ENCODE measurements around the gene GJA4.
"Not testable (repeated sequence)": the region's sequence is repeated elsewhere in the genome, so short reads cannot be mapped to it uniquely, and the experiment has no call there.

Gene GJA4

GRCh38 chr1:34808051-34808810, 15.4 kb downstream of the GJA4 start:
- no peak overlapping the region for H3K27ac Mint-ChIP-seq (ENCODE audit: low read depth)
- no peaks in the 10 kb centered on the region for H3K4me1 Mint-ChIP-seq
- no peak for ATAC-seq (replicated peaks; ENCODE audit: extremely low read depth, poor library complexity, severe bottlenecking)
- H3K9me3 Mint-ChIP-seq, result peaks cover 6% of the 10 kb centered on the region
- H3K36me3 Mint-ChIP-seq (ENCODE audit: insufficient read depth), result no peaks in the 10 kb centered on the region
- no peak overlapping the region for H3K4me3 Mint-ChIP-seq
- no peaks in the 10 kb centered on the region for H3K27me3 Mint-ChIP-seq
- DNase-seq (ENCODE audit: low spot score in 2 of 2), result no peak

- H3K9me3 Mint-ChIP-seq; ATAC-seq (replicated peaks; ENCODE audit: extremely low read depth, poor library complexity, severe bottlenecking); H3K4me3 Mint-ChIP-seq; H3K4me1 Mint-ChIP-seq; H3K27ac Mint-ChIP-seq (ENCODE audit: low read depth); H3K36me3 Mint-ChIP-seq (ENCODE audit: insufficient read depth); H3K27me3 Mint-ChIP-seq; DNase-seq (ENCODE audit: low spot score in 2 of 2): not testable (repeated sequence)
Measured at GRCh38 chr1:34810781-34811180, 18.0 kb downstream of the GJA4 start.

GRCh38 chr1:34816332-34816731, 23.5 kb downstream of the GJA4 start:
- Mint-ChIP-seq H3K4me3 (no peak overlapping the region), H3K36me3 (ENCODE audit: insufficient read depth) (no peaks in the 10 kb centered on the region), H3K4me1 (no peaks in the 10 kb centered on the region), H3K9me3 (no peaks in the 10 kb centered on the region), H3K27ac (ENCODE audit: low read depth) (no peak overlapping the region), H3K27me3 (no peaks in the 10 kb centered on the region)
- ATAC-seq (replicated peaks; ENCODE audit: extremely low read depth, poor library complexity, severe bottlenecking) (no peak), DNase-seq (ENCODE audit: low spot score in 2 of 2) (no peak)

GRCh38 chr1:34816778-34817177, 24.0 kb downstream of the GJA4 start:
- Mint-ChIP-seq H3K27me3 (no peaks in the 10 kb centered on the region), H3K27ac (ENCODE audit: low read depth) (no peak overlapping the region), H3K4me1 (no peaks in the 10 kb centered on the region), H3K9me3 (no peaks in the 10 kb centered on the region), H3K36me3 (ENCODE audit: insufficient read depth) (no peaks in the 10 kb centered on the region), H3K4me3 (no peak overlapping the region)
- ATAC-seq (replicated peaks; ENCODE audit: extremely low read depth, poor library complexity, severe bottlenecking) (no peak), DNase-seq (ENCODE audit: low spot score in 2 of 2) (no peak)

GRCh38 chr1:34818862-34819261, 26.1 kb downstream of the GJA4 start:
- H3K27me3 Mint-ChIP-seq; H3K36me3 Mint-ChIP-seq (ENCODE audit: insufficient read depth); H3K9me3 Mint-ChIP-seq; ATAC-seq (replicated peaks; ENCODE audit: extremely low read depth, poor library complexity, severe bottlenecking); H3K4me1 Mint-ChIP-seq; H3K4me3 Mint-ChIP-seq; DNase-seq (ENCODE audit: low spot score in 2 of 2); H3K27ac Mint-ChIP-seq (ENCODE audit: low read depth): not testable (repeated sequence)

- ATAC-seq (replicated peaks; ENCODE audit: extremely low read depth, poor library complexity, severe bottlenecking) (no peak), DNase-seq (ENCODE audit: low spot score in 2 of 2) (no peak)
- Mint-ChIP-seq H3K4me3 (no peak overlapping the region), H3K27ac (ENCODE audit: low read depth) (no peak overlapping the region), H3K4me1 (no peaks in the 10 kb centered on the region), H3K27me3 (no peaks in the 10 kb centered on the region), H3K9me3 (peaks cover 6% of the 10 kb centered on the region), H3K36me3 (ENCODE audit: insufficient read depth) (no peaks in the 10 kb centered on the region)
Measured at GRCh38 chr1:34822202-34822601, 29.4 kb downstream of the GJA4 start.

- no peak for DNase-seq (ENCODE audit: low spot score in 2 of 2)
- H3K36me3 Mint-ChIP-seq (ENCODE audit: insufficient read depth), result no peaks in the 10 kb centered on the region
- no peak overlapping the region for H3K4me3 Mint-ChIP-seq
- H3K4me1 Mint-ChIP-seq, result no peaks in the 10 kb centered on the region
- H3K27me3 Mint-ChIP-seq, result no peaks in the 10 kb centered on the region
- H3K27ac Mint-ChIP-seq (ENCODE audit: low read depth), result no peak overlapping the region
- ATAC-seq (replicated peaks; ENCODE audit: extremely low read depth, poor library complexity, severe bottlenecking), result no peak
- peaks cover 6% of the 10 kb centered on the region for H3K9me3 Mint-ChIP-seq
Measured at GRCh38 chr1:34824817-34825454, 32.1 kb downstream of the GJA4 start.

GRCh38 chr1:34825455-34826091, 32.8 kb downstream of the GJA4 start:
- Mint-ChIP-seq H3K27me3 (no peaks in the 10 kb centered on the region), H3K4me3 (no peak overlapping the region), H3K4me1 (no peaks in the 10 kb centered on the region), H3K36me3 (ENCODE audit: insufficient read depth) (no peaks in the 10 kb centered on the region), H3K27ac (ENCODE audit: low read depth) (no peak overlapping the region), H3K9me3 (peaks cover 6% of the 10 kb centered on the region)
- ATAC-seq (replicated peaks; ENCODE audit: extremely low read depth, poor library complexity, severe bottlenecking), result no peak
- no peak for DNase-seq (ENCODE audit: low spot score in 2 of 2)

- no peaks in the 10 kb centered on the region for H3K4me1 Mint-ChIP-seq
- H3K4me3 Mint-ChIP-seq, result no peak overlapping the region
- H3K27ac Mint-ChIP-seq (ENCODE audit: low read depth), result no peak overlapping the region
- DNase-seq (ENCODE audit: low spot score in 2 of 2) (no peak), ATAC-seq (replicated peaks; ENCODE audit: extremely low read depth, poor library complexity, severe bottlenecking) (no peak)
- H3K36me3 Mint-ChIP-seq (ENCODE audit: insufficient read depth), result no peaks in the 10 kb centered on the region
- H3K27me3 Mint-ChIP-seq, result no peaks in the 10 kb centered on the region
- peaks cover 6% of the 10 kb centered on the region for H3K9me3 Mint-ChIP-seq
Measured at GRCh38 chr1:34827341-34827941, 34.6 kb downstream of the GJA4 start.

- no peaks in the 10 kb centered on the region for H3K4me1 Mint-ChIP-seq
- no peak overlapping the region for H3K27ac Mint-ChIP-seq (ENCODE audit: low read depth)
- DNase-seq (ENCODE audit: low spot score in 2 of 2), result no peak
- no peaks in the 10 kb centered on the region for H3K36me3 Mint-ChIP-seq (ENCODE audit: insufficient read depth)
- H3K27me3 Mint-ChIP-seq, result no peaks in the 10 kb centered on the region
- ATAC-seq (replicated peaks; ENCODE audit: extremely low read depth, poor library complexity, severe bottlenecking), result no peak
- no peak overlapping the region for H3K4me3 Mint-ChIP-seq
- H3K9me3 Mint-ChIP-seq, result peaks cover 6% of the 10 kb centered on the region
Measured at GRCh38 chr1:34828611-34829010, 35.8 kb downstream of the GJA4 start.

- no peak overlapping the region for H3K4me3 Mint-ChIP-seq
- ATAC-seq (replicated peaks; ENCODE audit: extremely low read depth, poor library complexity, severe bottlenecking) (no peak), DNase-seq (ENCODE audit: low spot score in 2 of 2) (no peak)
- H3K27ac Mint-ChIP-seq (ENCODE audit: low read depth), result no peak overlapping the region
- no peaks in the 10 kb centered on the region for H3K4me1 Mint-ChIP-seq
- H3K36me3 Mint-ChIP-seq (ENCODE audit: insufficient read depth), result no peaks in the 10 kb centered on the region
- no peaks in the 10 kb centered on the region for H3K27me3 Mint-ChIP-seq
- peaks cover under 1% of the 10 kb centered on the region for H3K9me3 Mint-ChIP-seq
Measured at GRCh38 chr1:34829250-34829649, 36.5 kb downstream of the GJA4 start.

- no peaks in the 10 kb centered on the region for H3K9me3 Mint-ChIP-seq
- no peak overlapping the region for H3K27ac Mint-ChIP-seq (ENCODE audit: low read depth)
- no peak overlapping the region for H3K4me3 Mint-ChIP-seq
- DNase-seq (ENCODE audit: low spot score in 2 of 2), result no peak
- H3K27me3 Mint-ChIP-seq, result no peaks in the 10 kb centered on the region
- no peaks in the 10 kb centered on the region for H3K4me1 Mint-ChIP-seq
- H3K36me3 Mint-ChIP-seq (ENCODE audit: insufficient read depth), result no peaks in the 10 kb centered on the region
- ATAC-seq (replicated peaks; ENCODE audit: extremely low read depth, poor library complexity, severe bottlenecking), result no peak
Measured at GRCh38 chr1:34831721-34832246, 39.0 kb downstream of the GJA4 start.

Data from central memory CD8-positive, alpha-beta T cell (primary cell).